GM12878 (cell line): Measurements from ENCODE around the gene CTNNBL1. TPM values are rescaled to one million over a fixed set of nuclear protein-coding genes. Genes with fewer than 3 reads are reported as not detected.

Experiments
- CHD2 ChIP-seq: IDR thresholded peaks from 2 replicates; pipeline ENCODE4 v1.6.1; 2011; ENCODE audit warnings: low read depth, low read length, improper control_type of control experiment, borderline replicate concordance
- E2F8 ChIP-seq: fragments of 450-650 bp; IDR thresholded peaks from 2 replicates; pipeline ENCODE4 v1.6.1; 2018; ENCODE audit warnings: mild to moderate bottlenecking, low read depth, moderate library complexity; ENCODE audit not compliant: partially characterized antibody
- USF1 ChIP-seq: IDR thresholded peaks from 2 replicates; pipeline ENCODE4 v1.6.1; 2011; ENCODE audit warnings: borderline replicate concordance, low read depth, mild to moderate bottlenecking, moderate library complexity, mixed read lengths, low read length; ENCODE audit not compliant: insufficient read depth; ENCODE audit errors: extremely low read length
- polyA plus RNA-seq, 11 experiments: library from polyadenylated mRNA; depleted of rRNA in 4 of 11; unstranded in 6 of 11; stranded (reverse) in 5 of 11; fragments of >200 nt; fragmentation: Nextera tagmentation in 4 of 11; fragmentation: Illumina TruSeq in 1 of 11; extraction: Ambion mirVana in 4 of 11; extraction: Trizol in 1 of 11; gene quantifications; 1 replicate in 1 of 11; 2 replicates in 10 of 11; pipeline versions ENCODE4 v1.2.1 to v1.2.3, GENCODE V29; 2011 to 2016; ENCODE audit warnings: inconsistent platforms in 2 of 11, missing spikeins in 2 of 11, low read depth in 1 of 11
- total RNA-seq, 4 experiments: library from RNA; depleted of rRNA in 3 of 4; stranded (reverse); fragments of >200 nt in 3 of 4; fragmentation: Illumina TruSeq in 1 of 4; extraction: Trizol in 1 of 4; gene quantifications; 2 replicates each; pipeline versions ENCODE4 v1.2.1 to v1.2.3, GENCODE V29; 2013 to 2021

Gene CTNNBL1
- total and polyA plus RNA-seq, 10 of the 15 experiments (the other 5 are each of a cell fraction or from before 2014, with no cell fraction given) = 43.1 to 102 (median 67.8) TPM

- no peak for TF ChIP-seq USF1
- TF ChIP-seq E2F8 = no peak
- TF ChIP-seq CHD2 = no peak
These were observed 109.8 kb downstream of the CTNNBL1 start (continued) for GRCh38 chr20:37803438-37804307.
